CD14-positive monocyte (primary cell): ENCODE data around the gene CACNG3. TPM values are rescaled to one million over a fixed set of nuclear protein-coding genes. Genes with fewer than 3 reads are reported as not detected.

ENCODE experiments used
- DNase-seq, 3 donors: peaks; one replicate each; pipeline ENCODE4 v3.0.0-alpha.2; 2011 to 2022
- H2AFZ ChIP-seq: 2 replicates; pipeline ENCODE4 v1.6.0; 2012; ENCODE audit warnings: mild to moderate bottlenecking, low read depth, low read length, inconsistent platforms; ENCODE audit not compliant: insufficient read depth, poor library complexity, severe bottlenecking
- H3K27ac ChIP-seq, 2 donors: 1 replicate in 1 of 2; 2 replicates in 1 of 2; pipeline ENCODE4 v1.5.1; 2012 to 2013; ENCODE audit warnings: low read length in 2 of 2, control low read depth in 1 of 2, inconsistent platforms in 1 of 2, low read depth in 1 of 2, mild to moderate bottlenecking in 1 of 2
- H3K27me3 ChIP-seq, 2 donors: one replicate each; pipeline versions ENCODE4 v1.6.0 to v1.6.1; 2011 to 2013; ENCODE audit warnings: low read length in 2 of 2; ENCODE audit not compliant: control insufficient read depth in 2 of 2, insufficient read depth in 2 of 2
- H3K36me3 ChIP-seq, 2 donors: replicated peaks in 1 of 2; 1 replicate in 1 of 2; 2 replicates in 1 of 2; pipeline versions ENCODE4 v1.5.1 to v1.6.1; 2012 to 2013; ENCODE audit warnings: low read length in 2 of 2, control low read depth in 1 of 2, inconsistent platforms in 1 of 2, mild to moderate bottlenecking in 1 of 2; ENCODE audit not compliant: insufficient read depth in 2 of 2, control insufficient read depth in 1 of 2
- H3K4me1 ChIP-seq, 2 donors: 1 replicate in 1 of 2; 2 replicates in 1 of 2; pipeline versions ENCODE4 v1.5.1 to v1.6.1; 2012 to 2013; ENCODE audit warnings: low read length in 2 of 2, control low read depth in 1 of 2, inconsistent platforms in 1 of 2, mild to moderate bottlenecking in 1 of 2, moderate library complexity in 1 of 2; ENCODE audit not compliant: insufficient read depth in 2 of 2, control insufficient read depth in 1 of 2
- H3K4me2 ChIP-seq: replicated peaks from 2 replicates; pipeline ENCODE3; 2012; ENCODE audit warnings: low read length, moderate library complexity, mild to moderate bottlenecking; ENCODE audit not compliant: poor library complexity, severe bottlenecking; ENCODE audit errors: extremely low read depth
- H3K4me3 ChIP-seq, 3 experiments: fragments of 200-600 bp in 1 of 3; sonication (generic) in 1 of 3; replicated peaks in 1 of 3; 1 replicate in 2 of 3; 2 replicates in 1 of 3; pipeline ENCODE4 v1.5.1; 2011 to 2013; ENCODE audit warnings: low read length in 3 of 3, mild to moderate bottlenecking in 3 of 3, control low read depth in 2 of 3, low read depth in 2 of 3, inconsistent platforms in 1 of 3, moderate library complexity in 1 of 3
- H3K79me2 ChIP-seq: 2 replicates; pipeline ENCODE4 v1.6.0; 2012; ENCODE audit warnings: mild to moderate bottlenecking, control low read depth, inconsistent platforms, low read length, moderate library complexity; ENCODE audit not compliant: insufficient read depth
- H3K9ac ChIP-seq: 2 replicates; pipeline ENCODE4 v1.6.0; 2017; ENCODE audit warnings: low read length, mild to moderate bottlenecking; ENCODE audit not compliant: insufficient read depth, poor library complexity, severe bottlenecking
- H3K9me3 ChIP-seq, 2 donors: replicated peaks in 1 of 2; 1 replicate in 1 of 2; 2 replicates in 1 of 2; pipeline versions ENCODE4 v1.5.1 to v1.6.1; 2012 to 2013; ENCODE audit warnings: low read length in 2 of 2, control low read depth in 1 of 2; ENCODE audit not compliant: control insufficient read depth in 1 of 2, insufficient read depth in 1 of 2
- H4K20me1 ChIP-seq: 2 replicates; pipeline ENCODE4 v1.6.0; 2012; ENCODE audit warnings: mild to moderate bottlenecking, low read length, control low read depth, moderate library complexity; ENCODE audit not compliant: insufficient read depth
- H3K27ac Mint-ChIP-seq, 7 donors: one replicate each; pipeline ENCODE4 v1.8.0; 2020; ENCODE audit warnings: mild to moderate bottlenecking in 7 of 7, mixed read lengths in 7 of 7, moderate library complexity in 6 of 7, inconsistent platforms in 2 of 7
- H3K27me3 Mint-ChIP-seq, 3 donors: one replicate each; pipeline ENCODE4 v1.8.0; 2021 to 2022; ENCODE audit warnings: low read depth in 3 of 3, mild to moderate bottlenecking in 3 of 3, mixed read lengths in 3 of 3, moderate library complexity in 3 of 3, inconsistent platforms in 1 of 3
- H3K36me3 Mint-ChIP-seq, 2 donors: one replicate each; pipeline ENCODE4 v1.8.0; 2020; ENCODE audit warnings: mixed read lengths in 2 of 2, inconsistent platforms in 1 of 2, mild to moderate bottlenecking in 1 of 2
- H3K4me1 Mint-ChIP-seq: one replicate; pipeline ENCODE4 v1.8.0; 2020; ENCODE audit warnings: mild to moderate bottlenecking, mixed read lengths
- H3K4me3 Mint-ChIP-seq, 2 donors: one replicate each; pipeline ENCODE4 v1.8.0; 2020; ENCODE audit warnings: mild to moderate bottlenecking in 2 of 2, mixed read lengths in 2 of 2, moderate library complexity in 1 of 2
- H3K9me3 Mint-ChIP-seq, 7 donors: one replicate each; pipeline ENCODE4 v1.8.0; 2020 to 2022; ENCODE audit warnings: mixed read lengths in 7 of 7, mild to moderate bottlenecking in 6 of 7, moderate library complexity in 6 of 7, inconsistent platforms in 2 of 7
- CTCF ChIP-seq: fragments of 200-600 bp; IDR thresholded peaks from one replicate; pipeline ENCODE4 v1.8.0; 2022; ENCODE audit warnings: antibody characterized with exemption, mild to moderate bottlenecking
- WGBS: methylation state at CpG from one replicate; pipeline ENCODE4 v1.1.5; 2013; ENCODE audit warnings: missing lambda C conversion rate; ENCODE audit not compliant: insufficient coverage; 5-methylcytosine and 5-hydroxymethylcytosine counted together
- intact Hi-C, 2 donors: fragments of 100-400 bp; cut with micrococcal nuclease; formaldehyde crosslinking; loops; one replicate each; pipeline versions ENCODE4 v1.15.0 to v1.15.1; 2023
- polyA plus RNA-seq, 3 donors: library from polyadenylated mRNA; depleted of rRNA in 1 of 3; unstranded in 2 of 3; stranded (reverse) in 1 of 3; fragments of 300-500 nt in 2 of 3; fragments of >200 nt in 1 of 3; fragmentation: Illumina TruSeq in 2 of 3; gene quantifications; 1 replicate in 2 of 3; 2 replicates in 1 of 3; pipeline ENCODE4 v1.2.3, GENCODE V29; 2012 to 2021

The CACNG3 gene
- polyA plus RNA-seq, 3 donors: not detected

GRCh38 chr16:24318680-24319079 is 62.5 kb downstream of the CACNG3 start:
- no peak for DNase-seq
- intact Hi-C loops: no loop called here
- Histone ChIP-seq H3K9me3 (no peaks in the 10 kb centered on the region), H4K20me1 (no peaks in the 10 kb centered on the region), H3K36me3 (no peaks in the 10 kb centered on the region), H3K4me2 (no peak overlapping the region), H2AFZ (no peak overlapping the region), H3K9ac (no peak overlapping the region), H3K27ac (no peak overlapping the region), H3K4me3 (no peak overlapping the region), H3K79me2 (no peaks in the 10 kb centered on the region), H3K4me1 (no peaks in the 10 kb centered on the region), H3K27me3 (no peaks in the 10 kb centered on the region)
- Mint-ChIP-seq H3K36me3 (no peaks in the 10 kb centered on the region), H3K27me3 (peaks cover 2 to 19% (median 5%) of the 10 kb centered on the region in 3 donors), H3K4me3 (no peak overlapping the region), H3K27ac (no peak overlapping the region), H3K4me1 (no peaks in the 10 kb centered on the region), H3K9me3 (no peaks in the 10 kb centered on the region)
- TF ChIP-seq CTCF: no peak
- no CpG with 5 or more reads among the region's 1 CpG for WGBS

GRCh38 chr16:24319126-24319814 is 63.1 kb downstream of the CACNG3 start:
- no peak for TF ChIP-seq CTCF
- Mint-ChIP-seq H3K4me3 (no peak overlapping the region), H3K9me3 (peaks cover 0 to under 1% (median 0%) of the 10 kb centered on the region in 7 donors), H3K36me3 (no peaks in the 10 kb centered on the region), H3K27ac (no peak overlapping the region), H3K27me3 (peaks cover 2 to 19% (median 5%) of the 10 kb centered on the region in 3 donors), H3K4me1 (no peaks in the 10 kb centered on the region)
- H4K20me1 ChIP-seq: no peaks in the 10 kb centered on the region
- no peaks in the 10 kb centered on the region for H3K79me2 ChIP-seq
- no peaks in the 10 kb centered on the region for H3K9me3 ChIP-seq
- WGBS: 73% methylated on average over 5 of the region's 5 CpGs
- no peaks in the 10 kb centered on the region for H3K36me3 ChIP-seq
- no peak for DNase-seq
- H3K4me3 ChIP-seq: no peak overlapping the region
- no peaks in the 10 kb centered on the region for H3K4me1 ChIP-seq
- H3K27ac ChIP-seq: no peak overlapping the region
- H3K27me3 ChIP-seq: no peaks in the 10 kb centered on the region
- H3K9ac ChIP-seq: no peak overlapping the region
- H2AFZ ChIP-seq: no peak overlapping the region
- intact Hi-C loops: no loop called here
- no peak overlapping the region for H3K4me2 ChIP-seq
